ENCODE measurements around the gene GABRA4.

The GABRA4 gene

DNA sequence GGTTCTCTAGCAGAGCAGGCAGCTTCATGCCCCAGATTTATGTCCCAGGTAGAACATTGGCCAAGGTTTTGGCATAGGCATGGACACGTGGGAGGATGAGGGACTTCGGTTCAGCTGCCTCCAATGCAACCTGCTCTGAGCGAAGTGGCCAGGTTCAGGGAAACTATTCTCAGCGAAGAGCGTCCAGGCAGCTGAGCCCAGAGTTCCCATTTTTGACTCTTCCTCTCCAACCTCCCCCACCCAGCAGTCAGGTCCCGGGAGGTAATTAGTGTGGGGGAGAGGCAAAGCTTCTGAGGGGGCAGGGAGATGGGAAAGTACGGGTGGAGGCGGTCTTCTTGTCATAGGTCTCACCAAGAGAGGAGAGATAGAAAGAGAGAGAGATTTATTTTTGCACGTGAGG lies 1.0 kb downstream of the GABRA4 start:
- no peaks in the 10 kb centered on the region for H3K9me3 ChIP-seq (ENCODE audit: control insufficient read depth, insufficient read depth, low read depth, low read length)
- ChIA-PET POLR2A (no interaction called here), CTCF (no interaction called here)
- no peaks in the 10 kb centered on the region for H3K36me3 ChIP-seq (ENCODE audit: control insufficient read depth in 2 of 2, insufficient read depth in 1 of 2, low read length in 2 of 2)
- no peak overlapping the region for H3K27ac ChIP-seq (ENCODE audit: extremely low read depth, low read depth, low read length)
- no peak for TF ChIP-seq ZNF785 (tag by site-specific recombination; IDR thresholded peaks at IDR 0.05)
- H3K4me3 ChIP-seq (ENCODE audit: low read depth, low read length): no peak overlapping the region
- H3K4me1 ChIP-seq (ENCODE audit: control insufficient read depth, insufficient read depth, low read length): no peaks in the 10 kb centered on the region

DNA sequence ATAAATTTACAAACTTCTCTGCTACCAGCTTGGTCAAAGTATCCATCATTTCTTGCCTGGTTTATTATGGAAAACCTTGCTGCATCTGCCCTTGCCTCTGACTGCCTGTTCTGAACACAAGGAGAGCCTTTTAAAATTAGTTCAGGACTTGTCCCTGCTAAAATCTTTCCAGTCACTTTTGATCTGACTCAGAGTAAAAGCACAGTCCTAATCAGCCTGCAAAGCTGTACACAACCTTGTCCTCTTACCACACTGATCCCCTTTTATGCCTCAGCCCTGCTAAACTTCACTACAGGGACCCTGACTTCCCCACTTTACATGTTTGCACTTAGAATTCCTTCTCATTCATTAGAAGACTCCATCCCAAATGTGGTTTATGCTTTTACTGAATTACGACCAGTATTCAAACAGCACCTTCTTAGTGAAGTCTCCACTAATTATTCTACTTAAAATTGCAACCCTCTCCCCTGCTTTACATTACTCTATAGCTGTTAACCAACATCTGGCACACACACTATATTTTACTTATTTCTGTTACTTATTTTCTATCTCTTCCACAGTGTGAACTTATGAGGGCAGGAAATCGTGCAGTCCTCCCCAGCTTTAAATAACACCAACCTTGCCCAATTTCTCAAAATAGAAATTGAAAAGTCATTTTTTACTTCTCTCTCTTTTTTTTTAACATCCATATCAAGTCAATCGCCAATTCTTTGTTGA lies 6.3 kb downstream of the GABRA4 start:
- ChIA-PET POLR2A (no interaction called here), CTCF (interaction anchor here (1.0 kb wide), 1 partner anchor 135 kb away, joined by 3 read pairs; no protein-coding TSS in a partner anchor)
- H3K27ac ChIP-seq (ENCODE audit: extremely low read depth, low read depth, low read length): no peak overlapping the region
- no peaks in the 10 kb centered on the region for H3K4me1 ChIP-seq (ENCODE audit: control insufficient read depth, insufficient read depth, low read length)
- TF ChIP-seq ZNF324 (tag by site-specific recombination; IDR thresholded peaks at IDR 0.05) (no peak), ZNF114 (tag by site-specific recombination; IDR thresholded peaks at IDR 0.05) (no peak), GLI4 (tag by site-specific recombination; IDR thresholded peaks at IDR 0.05) (no peak), KLF7 (tag by site-specific recombination; IDR thresholded peaks at IDR 0.05; ENCODE audit: borderline replicate concordance) (no peak), ZNF37A (tag by site-specific recombination; IDR thresholded peaks at IDR 0.05) (no peak), SETDB1 (IDR thresholded peaks at IDR 0.05; ENCODE audit: insufficient read length, low read length) (no peak), ZNF335 (tag by site-specific recombination; conservative IDR thresholded peaks at IDR 0.05) (no peak), GLIS2 (tag by site-specific recombination; IDR thresholded peaks at IDR 0.05) (no peak), ZFP37 (tag by site-specific recombination; IDR thresholded peaks at IDR 0.05) (no peak), RBAK (tag by site-specific recombination; IDR thresholded peaks at IDR 0.05) (no peak), ZNF121 (tag by site-specific recombination; IDR thresholded peaks at IDR 0.05) (no peak), ZIC2 (tag by site-specific recombination; IDR thresholded peaks at IDR 0.05) (no peak), ZFP3 (tag by site-specific recombination; IDR thresholded peaks at IDR 0.05; ENCODE audit: low read depth) (no peak), ZNF600 (tag by site-specific recombination; IDR thresholded peaks at IDR 0.05) (no peak)
- TF ChIP-seq, protein P1, sequence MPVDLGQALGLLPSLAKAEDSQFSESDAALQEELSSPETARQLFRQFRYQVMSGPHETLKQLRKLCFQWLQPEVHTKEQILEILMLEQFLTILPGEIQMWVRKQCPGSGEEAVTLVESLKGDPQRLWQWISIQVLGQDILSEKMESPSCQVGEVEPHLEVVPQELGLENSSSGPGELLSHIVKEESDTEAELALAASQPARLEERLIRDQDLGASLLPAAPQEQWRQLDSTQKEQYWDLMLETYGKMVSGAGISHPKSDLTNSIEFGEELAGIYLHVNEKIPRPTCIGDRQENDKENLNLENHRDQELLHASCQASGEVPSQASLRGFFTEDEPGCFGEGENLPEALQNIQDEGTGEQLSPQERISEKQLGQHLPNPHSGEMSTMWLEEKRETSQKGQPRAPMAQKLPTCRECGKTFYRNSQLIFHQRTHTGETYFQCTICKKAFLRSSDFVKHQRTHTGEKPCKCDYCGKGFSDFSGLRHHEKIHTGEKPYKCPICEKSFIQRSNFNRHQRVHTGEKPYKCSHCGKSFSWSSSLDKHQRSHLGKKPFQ (tag by site-specific recombination; IDR thresholded peaks at IDR 0.05): no peak
- TF ChIP-seq, protein P2, sequence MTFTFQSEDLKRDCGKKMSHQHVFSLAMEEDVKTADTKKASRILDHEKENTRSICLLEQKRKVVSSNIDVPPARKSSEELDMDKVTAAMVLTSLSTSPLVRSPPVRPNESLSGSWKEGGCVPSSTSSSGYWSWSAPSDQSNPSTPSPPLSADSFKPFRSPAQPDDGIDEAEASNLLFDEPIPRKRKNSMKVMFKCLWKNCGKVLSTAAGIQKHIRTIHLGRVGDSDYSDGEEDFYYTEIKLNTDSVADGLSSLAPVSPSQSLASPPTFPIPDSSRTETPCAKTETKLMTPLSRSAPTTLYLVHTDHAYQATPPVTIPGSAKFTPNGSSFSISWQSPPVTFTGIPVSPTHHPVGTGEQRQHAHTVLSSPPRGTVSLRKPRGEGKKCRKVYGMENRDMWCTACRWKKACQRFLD (tag by site-specific recombination; IDR thresholded peaks at IDR 0.05): no peak
- no peaks in the 10 kb centered on the region for H3K9me3 ChIP-seq (ENCODE audit: control insufficient read depth, insufficient read depth, low read depth, low read length)
- H3K4me3 ChIP-seq (ENCODE audit: low read depth, low read length): no peak overlapping the region
- no peaks in the 10 kb centered on the region for H3K36me3 ChIP-seq (ENCODE audit: control insufficient read depth in 2 of 2, insufficient read depth in 1 of 2, low read length in 2 of 2)

DNA sequence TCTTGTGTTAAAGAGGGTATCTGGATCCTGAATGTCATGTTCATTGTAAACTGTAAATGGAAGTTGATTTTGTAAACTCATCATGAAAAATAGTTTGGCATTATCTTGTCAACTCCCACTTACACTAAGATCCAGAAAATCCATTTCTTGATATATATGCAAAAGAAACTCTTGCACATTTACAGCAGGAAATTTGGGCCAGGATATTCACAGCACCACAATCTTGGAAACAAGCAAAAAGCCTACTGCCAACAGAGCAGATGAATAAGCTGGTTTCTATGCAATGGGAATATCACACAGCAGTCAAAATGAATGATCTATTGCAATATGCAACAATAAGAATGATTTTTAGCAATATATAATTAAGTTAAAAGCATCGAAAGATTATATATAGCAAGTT lies 8.6 kb downstream of the GABRA4 start:
- H3K36me3 ChIP-seq (ENCODE audit: control insufficient read depth in 2 of 2, insufficient read depth in 1 of 2, low read length in 2 of 2): no peaks in the 10 kb centered on the region
- H3K27ac ChIP-seq (ENCODE audit: extremely low read depth, low read depth, low read length): no peak overlapping the region
- ChIA-PET POLR2A (no interaction called here), CTCF (no interaction called here)
- H3K4me3 ChIP-seq (ENCODE audit: low read depth, low read length): no peak overlapping the region
- H3K4me1 ChIP-seq (ENCODE audit: control insufficient read depth, insufficient read depth, low read length): no peaks in the 10 kb centered on the region
- H3K9me3 ChIP-seq (ENCODE audit: control insufficient read depth, insufficient read depth, low read depth, low read length): no peaks in the 10 kb centered on the region
- TF ChIP-seq ZNF785 (tag by site-specific recombination; IDR thresholded peaks at IDR 0.05): no peak
- no peak for TF ChIP-seq ZNF23 (tag by site-specific recombination; IDR thresholded peaks at IDR 0.05; ENCODE audit: borderline replicate concordance)
- no peak for TF ChIP-seq ZFHX2 (tag by site-specific recombination; conservative IDR thresholded peaks at IDR 0.05)
- no peak for TF ChIP-seq ZNF140 (tag by site-specific recombination; IDR thresholded peaks at IDR 0.05)
- TF ChIP-seq TRIM28 (IDR thresholded peaks at IDR 0.05; ENCODE audit: borderline replicate concordance, low read length): no peak
- no peak for TF ChIP-seq ZNF19 (tag by site-specific recombination; IDR thresholded peaks at IDR 0.05; ENCODE audit: low read depth)
- TF ChIP-seq, protein P2 (tag by site-specific recombination; IDR thresholded peaks at IDR 0.05): no peak
- TF ChIP-seq ZNF621 (tag by site-specific recombination; IDR thresholded peaks at IDR 0.05): no peak
- no peak for TF ChIP-seq ZNF132 (tag by site-specific recombination; IDR thresholded peaks at IDR 0.05; ENCODE audit: borderline replicate concordance)
- TF ChIP-seq, protein P3, sequence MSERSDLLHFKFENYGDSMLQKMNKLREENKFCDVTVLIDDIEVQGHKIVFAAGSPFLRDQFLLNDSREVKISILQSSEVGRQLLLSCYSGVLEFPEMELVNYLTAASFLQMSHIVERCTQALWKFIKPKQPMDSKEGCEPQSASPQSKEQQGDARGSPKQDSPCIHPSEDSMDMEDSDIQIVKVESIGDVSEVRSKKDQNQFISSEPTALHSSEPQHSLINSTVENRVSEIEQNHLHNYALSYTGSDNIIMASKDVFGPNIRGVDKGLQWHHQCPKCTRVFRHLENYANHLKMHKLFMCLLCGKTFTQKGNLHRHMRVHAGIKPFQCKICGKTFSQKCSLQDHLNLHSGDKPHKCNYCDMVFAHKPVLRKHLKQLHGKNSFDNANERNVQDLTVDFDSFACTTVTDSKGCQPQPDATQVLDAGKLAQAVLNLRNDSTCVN (tag by site-specific recombination; optimal IDR thresholded peaks at IDR 0.05): no peak
- TF ChIP-seq, protein P4, sequence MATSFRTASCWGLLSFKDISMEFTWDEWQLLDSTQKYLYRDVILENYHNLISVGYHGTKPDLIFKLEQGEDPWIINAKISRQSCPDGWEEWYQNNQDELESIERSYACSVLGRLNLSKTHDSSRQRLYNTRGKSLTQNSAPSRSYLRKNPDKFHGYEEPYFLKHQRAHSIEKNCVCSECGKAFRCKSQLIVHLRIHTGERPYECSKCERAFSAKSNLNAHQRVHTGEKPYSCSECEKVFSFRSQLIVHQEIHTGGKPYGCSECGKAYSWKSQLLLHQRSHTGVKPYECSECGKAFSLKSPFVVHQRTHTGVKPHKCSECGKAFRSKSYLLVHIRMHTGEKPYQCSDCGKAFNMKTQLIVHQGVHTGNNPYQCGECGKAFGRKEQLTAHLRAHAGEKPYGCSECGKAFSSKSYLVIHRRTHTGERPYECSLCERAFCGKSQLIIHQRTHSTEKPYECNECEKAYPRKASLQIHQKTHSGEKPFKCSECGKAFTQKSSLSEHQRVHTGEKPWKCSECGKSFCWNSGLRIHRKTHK (tag by site-specific recombination; IDR thresholded peaks at IDR 0.05): no peak
- TF ChIP-seq ZNF214 (tag by site-specific recombination; IDR thresholded peaks at IDR 0.05; ENCODE audit: borderline replicate concordance): no peak
